Neural progenitor cell (in vitro differentiated cells): Measurements from ENCODE around the gene CHMP4B.

Experiments
- EZH2 ChIP-seq: fragments of 200-600 bp; sonication (generic); IDR thresholded peaks from 2 replicates; pipeline ENCODE4 v1.6.1; 2017; ENCODE audit warnings: antibody characterized with exemption, mild to moderate bottlenecking, moderate library complexity
- EZH2phosphoT487 ChIP-seq: fragments of 200-600 bp; sonication (generic); IDR thresholded peaks from 2 replicates; pipeline ENCODE4 v1.6.1; 2017; ENCODE audit warnings: antibody characterized with exemption
- TF ChIP-seq, protein P1 (sequence below): fragments of 200-600 bp; sonication (generic); IDR thresholded peaks from 2 replicates; pipeline ENCODE4 v1.5.1; 2017; ENCODE audit warnings: antibody characterized with exemption, mild to moderate bottlenecking

DNA sequence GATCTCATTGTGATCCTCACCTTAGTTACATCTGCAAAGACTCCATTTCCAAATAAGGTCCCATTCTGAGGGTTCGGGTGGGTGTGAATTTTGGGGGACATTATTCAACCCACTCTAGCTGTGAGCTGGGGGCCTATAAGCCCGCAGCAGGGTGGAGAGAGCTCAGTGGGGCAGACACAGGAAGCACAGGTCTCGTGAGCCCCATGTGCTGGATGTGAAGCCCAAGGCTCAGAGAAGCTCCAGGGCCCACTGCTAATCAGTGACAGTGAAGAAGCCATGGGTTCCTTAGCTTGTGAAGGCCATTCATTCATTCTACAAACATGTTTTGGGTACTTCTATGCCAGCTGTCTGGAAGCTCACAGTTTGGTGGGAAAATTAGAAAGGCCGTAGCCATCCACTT is 47.5 kb downstream of the CHMP4B start:
- TF ChIP-seq, protein P1, sequence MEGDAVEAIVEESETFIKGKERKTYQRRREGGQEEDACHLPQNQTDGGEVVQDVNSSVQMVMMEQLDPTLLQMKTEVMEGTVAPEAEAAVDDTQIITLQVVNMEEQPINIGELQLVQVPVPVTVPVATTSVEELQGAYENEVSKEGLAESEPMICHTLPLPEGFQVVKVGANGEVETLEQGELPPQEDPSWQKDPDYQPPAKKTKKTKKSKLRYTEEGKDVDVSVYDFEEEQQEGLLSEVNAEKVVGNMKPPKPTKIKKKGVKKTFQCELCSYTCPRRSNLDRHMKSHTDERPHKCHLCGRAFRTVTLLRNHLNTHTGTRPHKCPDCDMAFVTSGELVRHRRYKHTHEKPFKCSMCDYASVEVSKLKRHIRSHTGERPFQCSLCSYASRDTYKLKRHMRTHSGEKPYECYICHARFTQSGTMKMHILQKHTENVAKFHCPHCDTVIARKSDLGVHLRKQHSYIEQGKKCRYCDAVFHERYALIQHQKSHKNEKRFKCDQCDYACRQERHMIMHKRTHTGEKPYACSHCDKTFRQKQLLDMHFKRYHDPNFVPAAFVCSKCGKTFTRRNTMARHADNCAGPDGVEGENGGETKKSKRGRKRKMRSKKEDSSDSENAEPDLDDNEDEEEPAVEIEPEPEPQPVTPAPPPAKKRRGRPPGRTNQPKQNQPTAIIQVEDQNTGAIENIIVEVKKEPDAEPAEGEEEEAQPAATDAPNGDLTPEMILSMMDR = no peak
- TF ChIP-seq EZH2 (no peak), EZH2phosphoT487 (no peak)
